Amniotic epithelial cell (primary cell): ENCODE measurements around the gene SLC2A4.
"Not testable (repeated sequence)": the region's sequence is repeated elsewhere in the genome, so short reads cannot be mapped to it uniquely, and the experiment has no call there.

ENCODE experiments used
- DNase-seq: peaks from one replicate; pipeline ENCODE4 v3.0.0-alpha.2; 2010; ENCODE audit warnings: low read depth

The SLC2A4 gene

DNA sequence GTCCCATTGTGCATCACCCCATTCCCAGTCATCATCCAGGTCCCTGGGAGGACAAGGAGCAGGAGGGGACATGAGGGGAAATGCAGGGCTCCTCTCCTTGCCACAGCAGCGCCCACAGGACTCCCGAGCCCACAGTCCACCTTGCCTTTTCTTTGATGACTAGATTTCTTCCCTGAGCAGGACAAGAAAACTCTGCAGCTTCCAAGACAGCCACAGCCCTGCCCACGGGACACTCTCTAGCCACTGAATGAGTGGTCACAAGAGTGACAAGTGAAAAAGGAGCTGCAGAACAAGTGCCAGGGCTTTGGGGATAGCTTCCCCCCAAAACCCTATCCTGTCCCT, 42.9 kb downstream of the SLC2A4 start:
- no peak for DNase-seq

DNA sequence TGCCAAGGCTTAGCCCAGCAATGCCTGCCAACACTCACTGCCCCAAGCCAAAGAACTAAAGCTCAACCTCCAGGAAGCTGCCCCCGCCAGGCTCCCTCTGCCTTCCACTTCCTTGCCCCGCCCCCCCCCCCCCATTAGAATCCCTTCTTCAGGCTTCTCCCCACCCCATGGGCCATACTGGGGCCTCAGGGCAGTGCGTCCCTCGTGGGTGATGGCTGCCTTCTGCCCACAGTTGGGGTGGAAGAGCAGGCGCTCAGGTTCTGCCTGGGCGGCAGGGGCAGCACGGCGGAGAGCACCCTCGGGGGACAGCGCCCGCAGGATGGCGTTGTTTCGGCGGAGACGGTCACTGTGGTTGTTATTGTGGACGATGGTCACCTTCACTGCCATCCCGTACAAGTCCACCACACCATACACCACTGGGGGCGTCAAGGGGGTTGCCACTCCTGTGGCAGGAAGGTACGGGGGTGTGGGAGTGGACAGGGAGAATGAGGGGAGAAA, 43.6 kb downstream of the SLC2A4 start:
- no peak for DNase-seq

DNA sequence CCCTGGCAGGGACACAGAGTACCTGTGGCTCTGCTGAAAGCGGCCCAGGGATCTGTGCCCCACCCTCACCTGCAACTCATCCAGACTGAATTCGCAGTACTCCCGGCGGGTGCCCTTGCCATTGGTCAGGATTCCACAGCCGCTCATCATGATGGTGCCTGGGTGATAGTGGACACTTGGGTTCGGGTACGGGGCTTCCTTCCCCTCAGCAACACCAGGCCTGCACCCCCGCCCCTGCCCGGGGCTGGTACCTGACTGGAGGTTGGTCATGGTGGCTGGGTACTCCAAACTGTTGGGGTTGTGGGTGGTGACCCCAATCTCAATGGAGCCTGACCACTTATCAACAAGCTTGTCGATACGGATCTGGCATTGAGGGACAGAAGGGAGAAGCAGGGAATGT, 44.7 kb downstream of the SLC2A4 start:
- DNase-seq, result no peak

DNA sequence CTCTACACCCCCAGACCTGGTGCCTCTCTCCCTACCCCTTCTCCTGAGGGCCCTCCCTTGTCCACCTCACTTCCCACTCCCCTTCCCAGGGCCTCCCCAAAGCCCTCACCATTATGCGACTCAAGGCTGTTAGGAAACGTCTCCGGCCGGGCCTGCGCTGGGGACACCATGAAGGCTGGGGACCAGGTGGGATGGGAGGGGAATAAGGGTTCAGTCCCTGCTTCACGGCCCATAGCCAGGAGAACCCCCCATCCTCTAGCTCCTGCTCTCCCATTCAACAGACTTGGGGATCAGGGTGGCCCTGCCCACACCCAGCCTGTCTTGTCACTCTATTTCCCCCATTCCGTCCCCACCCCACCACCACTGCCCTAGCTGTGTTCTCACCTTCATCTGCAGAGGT, 45.5 kb downstream of the SLC2A4 start:
- no peak for DNase-seq

DNA sequence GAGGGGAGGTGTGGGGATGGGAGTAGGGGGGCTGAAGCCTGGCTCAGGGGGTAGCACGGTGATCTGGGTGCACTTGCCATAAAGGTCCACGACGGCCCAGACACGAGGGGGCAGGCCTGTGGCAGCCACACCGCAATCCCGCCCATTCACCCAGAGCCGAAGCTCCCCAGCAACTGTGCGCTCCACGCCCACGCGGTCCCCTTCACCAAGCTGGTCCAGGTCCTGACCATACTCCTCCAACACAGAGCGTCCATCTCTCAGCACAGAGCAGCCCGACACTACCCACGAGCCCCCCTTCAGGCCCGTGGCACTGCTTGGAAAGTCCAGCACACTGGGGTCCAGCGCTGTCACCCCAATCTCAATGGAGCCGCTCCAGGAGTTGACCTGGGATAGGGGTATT, 46.0 kb downstream of the SLC2A4 start:
- no peak for DNase-seq

DNA sequence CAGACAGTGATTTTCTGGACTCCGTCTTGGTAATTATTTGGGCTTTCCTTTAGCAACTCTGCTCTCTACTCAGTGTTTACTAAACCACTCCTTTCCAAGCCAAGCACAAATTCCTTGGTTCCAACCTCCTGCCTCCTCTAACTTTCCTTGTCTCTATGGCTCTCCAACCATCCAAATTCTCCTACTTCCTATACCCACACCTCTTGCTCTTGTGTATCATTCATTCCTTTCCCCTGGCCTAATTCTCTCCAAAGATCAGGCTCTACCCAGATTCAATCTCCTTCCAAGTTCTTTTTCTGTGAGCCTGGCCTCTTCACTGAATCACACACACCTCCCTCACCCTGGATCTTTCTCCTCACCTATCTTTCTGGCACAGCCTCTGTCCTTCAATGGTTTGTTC, 46.5 kb downstream of the SLC2A4 start:
- no peak for DNase-seq

DNA sequence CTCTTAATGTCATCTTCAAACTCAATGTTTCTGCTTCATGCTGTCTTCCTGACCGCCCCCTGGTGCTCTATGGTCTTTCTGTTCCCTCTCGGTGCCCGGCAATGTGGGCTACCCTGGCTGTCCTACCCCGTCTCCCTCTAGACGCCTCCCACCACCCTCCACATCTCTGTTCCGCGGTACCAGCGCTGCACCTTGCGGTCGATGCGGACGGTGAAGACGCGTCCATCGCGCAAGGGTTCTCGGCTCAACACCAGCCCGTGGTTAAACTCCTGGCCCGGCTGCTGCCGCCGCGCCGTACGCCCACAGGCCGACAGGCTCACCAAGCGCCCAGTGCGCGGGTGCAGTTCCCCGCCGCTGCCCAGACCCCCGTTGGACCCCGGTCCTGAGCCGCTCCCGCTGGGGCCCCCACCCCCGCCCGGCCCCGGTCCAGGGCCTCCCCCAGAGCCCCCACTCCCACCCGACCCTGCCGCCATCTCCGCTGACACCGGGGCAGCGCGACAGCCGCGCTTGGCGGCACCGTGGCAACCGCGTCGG, 47.4 kb downstream of the SLC2A4 start, which contains the start of gene NEURL4:
TSS of gene NEURL4 (minus strand) at position 496 of the 534 bp plus-strand sequence. CDS start at position 473, 23 bp downstream.
- DNase-seq, result no peak

DNA sequence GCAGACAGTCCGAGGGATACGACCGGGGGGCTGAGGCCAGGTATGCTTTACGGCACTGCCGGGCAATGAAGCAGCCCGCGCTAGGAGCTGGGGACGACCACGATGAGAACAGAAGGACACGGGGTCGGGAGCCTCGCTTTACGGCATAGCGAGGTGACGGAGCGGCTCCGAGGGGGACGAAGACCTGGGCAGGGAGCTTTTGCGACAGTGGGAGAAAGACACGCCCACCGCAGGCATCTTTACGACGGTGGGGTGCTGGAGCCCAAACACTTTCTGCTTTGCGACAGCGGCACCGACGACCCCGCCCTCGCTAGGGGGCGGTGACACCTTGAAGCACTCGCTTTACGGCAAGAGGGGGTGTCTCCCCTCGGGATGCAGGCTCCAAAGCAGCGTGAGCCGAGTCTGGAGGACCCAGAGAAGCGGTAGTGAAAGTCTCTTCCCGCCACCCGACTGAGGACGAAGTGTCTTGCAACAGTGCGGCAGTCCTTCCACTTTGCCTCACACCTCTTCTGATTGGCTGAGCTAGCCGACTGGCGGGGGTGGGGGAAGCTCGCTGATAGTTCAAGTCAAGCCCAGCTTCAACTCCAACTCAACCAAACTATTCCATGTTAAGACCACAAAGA, 48.0 kb downstream of the SLC2A4 start:
- DNase-seq, result peak; percentile 99

DNA sequence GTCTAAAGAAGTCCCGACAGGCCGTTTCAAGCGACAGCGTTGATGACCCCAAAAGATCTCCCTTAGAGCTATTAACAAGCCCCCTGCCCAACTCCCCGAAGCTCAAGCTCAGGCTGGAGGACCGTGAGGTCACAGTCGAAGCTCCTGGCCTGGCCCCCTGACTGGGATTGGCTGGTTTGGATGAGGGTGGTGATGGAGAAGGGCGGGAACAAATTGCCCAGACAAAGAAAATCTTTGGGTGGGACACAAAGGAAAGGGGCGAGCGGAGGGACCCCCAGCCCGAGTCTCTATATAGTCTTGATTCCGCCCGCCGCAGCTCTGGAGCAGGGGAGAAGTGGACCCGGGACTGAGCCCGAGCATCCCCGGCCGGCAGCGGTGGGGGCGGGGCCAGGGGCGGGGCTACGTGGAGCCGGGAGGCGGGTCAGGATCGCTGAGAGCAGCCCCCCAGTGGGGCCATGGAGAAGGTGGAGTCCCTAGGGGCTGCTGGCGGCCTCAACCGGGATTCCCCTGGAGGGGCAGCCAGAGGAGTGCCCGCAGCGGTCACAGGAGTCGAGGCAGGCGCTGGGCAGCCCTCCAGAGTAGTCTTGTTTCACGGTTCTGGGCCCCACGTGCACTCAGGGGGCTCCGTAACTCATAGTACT, 48.6 kb downstream of the SLC2A4 start:
- DNase-seq, result peak; percentile 72

DNA sequence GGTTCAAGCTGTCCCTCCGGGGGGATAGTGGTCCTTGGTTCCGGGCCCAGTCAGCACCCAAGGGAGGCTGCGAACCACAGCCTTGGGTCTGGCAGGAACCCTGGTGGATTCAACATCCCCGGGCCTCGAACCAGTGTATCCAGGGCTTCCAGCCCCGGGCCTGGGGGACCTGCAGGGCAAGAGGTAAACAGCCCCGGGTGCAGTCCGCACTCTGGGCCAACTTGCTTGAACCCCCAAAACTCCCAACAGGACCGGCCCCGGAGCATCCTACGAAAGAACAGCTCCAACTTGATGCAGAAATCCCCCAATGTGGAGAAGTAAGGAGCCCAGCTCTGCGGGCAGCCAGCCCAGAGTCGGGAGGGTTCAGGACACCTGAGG, 49.1 kb downstream of the SLC2A4 start:
- DNase-seq, result no peak

DNA sequence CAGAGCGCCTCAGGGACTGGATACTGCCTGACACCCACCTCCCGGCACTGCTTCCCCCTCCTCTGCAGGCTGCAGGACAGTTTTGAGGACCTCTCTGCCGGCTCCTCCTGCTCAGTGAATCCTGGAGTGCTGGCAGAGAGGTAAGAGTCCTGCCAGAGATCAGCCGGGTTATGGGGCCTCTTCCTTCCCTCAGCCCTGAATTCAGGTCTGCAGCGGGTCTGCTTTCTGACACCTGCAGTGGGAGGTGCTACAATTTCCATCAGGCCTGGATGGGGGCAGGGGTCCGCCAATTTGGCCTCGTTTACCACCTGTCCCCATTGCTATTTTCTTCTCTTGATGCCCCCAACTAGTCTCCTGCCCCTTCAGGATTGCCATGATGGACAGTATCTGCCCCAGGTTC, 50.6 kb downstream of the SLC2A4 start:
- DNase-seq, result no peak

DNA sequence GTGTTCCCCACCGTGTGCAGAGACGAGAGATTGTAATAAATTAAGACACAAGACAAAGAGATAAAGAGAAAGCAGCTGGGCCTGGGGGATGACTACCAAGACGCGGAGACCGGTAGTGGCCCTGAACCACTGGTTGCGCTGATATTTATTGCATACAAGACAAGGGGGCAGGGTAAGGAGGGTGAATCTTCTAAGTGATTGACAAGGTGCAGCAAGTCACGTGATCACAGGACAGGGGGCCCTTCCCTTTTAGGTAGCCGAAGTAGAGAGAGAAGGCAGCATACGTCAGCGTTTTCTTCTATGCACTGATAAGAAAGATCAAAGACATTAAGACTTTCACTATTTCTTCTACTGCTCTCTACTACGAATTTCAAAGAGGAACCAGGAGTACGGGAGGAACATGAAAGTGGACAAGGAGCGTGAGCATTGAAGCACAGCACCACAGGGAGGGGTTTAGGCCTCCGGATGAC, 51.1 kb downstream of the SLC2A4 start:
- DNase-seq, result peak; percentile 42

DNA sequence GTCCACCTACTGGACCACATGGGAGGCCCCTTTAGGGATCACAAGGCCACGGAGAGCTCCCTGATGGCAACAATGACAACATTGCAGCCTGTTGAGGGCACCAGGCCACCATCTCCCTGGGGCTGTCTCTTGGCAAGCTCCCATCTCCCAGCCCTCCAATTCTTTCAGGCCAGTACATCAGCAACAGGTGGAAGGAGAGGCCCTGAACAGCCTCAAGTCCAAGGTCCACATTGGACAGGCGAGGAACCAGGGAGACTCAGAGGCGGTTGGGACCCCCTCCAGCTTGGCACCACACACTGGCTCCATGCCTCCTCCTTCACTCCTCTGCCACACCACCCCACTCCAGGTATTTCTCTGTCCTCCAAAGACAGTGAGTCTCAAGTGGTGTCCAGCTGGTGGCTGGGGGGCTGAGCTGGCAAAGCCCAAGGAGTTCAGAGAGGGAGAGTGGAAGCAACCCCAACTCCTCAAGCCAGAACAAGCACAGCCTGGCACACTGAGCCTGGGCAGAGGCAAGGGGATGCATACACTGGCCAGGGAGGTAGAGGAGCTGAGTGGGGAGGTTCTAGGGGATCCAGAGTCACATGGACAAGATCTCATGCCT, 53.5 kb downstream of the SLC2A4 start:
- no peak for DNase-seq

DNA sequence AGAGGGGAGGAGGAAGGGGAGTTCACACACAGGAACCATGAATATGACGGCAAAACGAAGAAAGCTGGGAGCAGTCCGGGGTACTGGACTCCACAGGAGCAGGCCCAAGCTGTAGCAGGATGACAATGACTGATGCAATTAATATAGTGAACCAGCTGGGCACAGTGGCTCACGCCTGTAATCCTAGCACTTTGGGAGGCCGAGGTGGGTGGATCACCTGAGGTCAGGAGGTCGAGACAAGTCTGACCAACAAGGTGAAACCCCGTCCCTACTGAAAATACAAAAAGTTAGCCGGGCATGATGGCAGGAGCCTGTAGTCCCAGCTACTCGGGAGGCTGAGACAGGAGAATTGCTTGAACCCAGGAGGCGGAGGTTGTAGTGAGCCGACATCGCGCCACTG, 54.2 kb downstream of the SLC2A4 start:
- not testable (repeated sequence) for DNase-seq

DNA sequence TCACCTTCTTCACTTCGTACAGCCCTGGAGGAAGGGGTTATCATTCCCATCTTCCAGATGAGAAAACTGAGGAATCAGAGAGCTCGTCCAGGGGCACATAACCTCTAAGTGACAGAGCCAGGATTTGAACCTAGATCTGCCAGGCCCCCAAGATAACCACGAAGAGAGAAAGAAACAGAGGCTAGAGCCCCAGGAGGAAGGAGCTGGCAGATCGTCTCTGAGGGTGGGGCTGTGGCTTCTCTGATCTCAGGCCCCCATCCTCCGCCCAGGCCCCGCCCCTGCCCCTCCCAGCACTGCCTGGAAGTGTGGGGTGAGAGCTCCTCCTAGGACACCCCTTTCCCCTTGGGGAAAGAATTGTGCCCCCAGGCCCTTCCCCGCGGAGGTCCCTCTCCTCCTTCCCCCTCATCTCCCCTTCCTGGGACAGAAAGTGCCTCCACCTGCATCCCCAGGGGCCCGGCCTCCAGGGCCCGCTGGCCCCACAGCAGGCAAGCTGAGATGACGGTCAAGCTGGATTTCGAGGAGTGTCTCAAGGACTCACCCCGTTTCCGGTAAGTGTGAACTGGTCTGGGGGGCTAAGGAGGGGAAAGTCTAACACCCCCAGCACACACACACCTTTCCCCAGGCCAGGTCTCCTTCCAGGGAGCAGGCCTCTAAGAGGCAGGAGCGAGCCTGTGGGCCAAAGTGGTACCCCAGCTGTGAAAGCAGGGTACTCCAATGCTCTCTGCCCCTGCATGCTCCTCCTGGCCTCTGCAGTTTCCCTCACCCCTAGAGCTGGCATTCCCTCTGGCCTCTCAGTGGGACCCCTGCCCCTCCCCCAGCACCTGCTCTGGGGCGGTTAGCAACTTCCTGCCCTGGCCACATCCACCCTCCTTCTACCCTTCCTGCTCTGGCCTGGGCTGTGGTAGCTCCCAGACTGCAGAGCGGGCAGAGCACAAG, 55.0 kb downstream of the SLC2A4 start, which contains the start of gene ACAP1:
TSS of gene ACAP1 (plus strand) at position 290 of the 936 bp plus-strand sequence. CDS start at position 496, 206 bp downstream.
- no peak for DNase-seq

DNA sequence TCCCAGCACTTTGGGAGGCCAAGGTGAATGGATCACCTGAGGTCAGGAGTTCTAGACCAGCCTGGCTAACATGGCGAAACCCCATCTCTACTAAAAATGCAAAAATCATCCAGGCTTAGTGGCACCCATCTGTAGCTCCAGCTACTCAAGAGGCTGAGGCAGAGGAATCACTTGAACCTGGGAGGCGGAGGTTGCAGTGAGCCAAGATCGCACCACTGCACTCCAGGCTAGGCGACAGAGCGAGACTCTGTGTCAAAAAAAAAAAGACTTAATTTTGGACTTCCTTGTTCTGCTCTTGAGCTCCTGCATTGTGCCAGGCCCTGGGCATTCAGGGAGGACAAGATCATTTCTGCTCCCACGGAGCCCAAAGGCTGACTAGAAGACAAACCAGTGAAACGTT, 56.1 kb downstream of the SLC2A4 start:
- not testable (repeated sequence) for DNase-seq
